Urinary bladder (tissue), 4 donors: ENCODE results near the gene MTSS2. TPM values are rescaled to one million over a fixed set of nuclear protein-coding genes. Genes with fewer than 3 reads are reported as not detected.

ENCODE experiments used
- DNase-seq: peaks from one replicate; pipeline ENCODE4 v3.0.0-alpha.2; 2015; ENCODE audit errors: extremely low spot score
- H3K27ac ChIP-seq: one replicate; pipeline ENCODE4 v1.5.1; 2013; ENCODE audit warnings: low read depth, mild to moderate bottlenecking, moderate library complexity
- H3K36me3 ChIP-seq: one replicate; pipeline ENCODE4 v1.6.1; 2013; ENCODE audit warnings: mild to moderate bottlenecking, moderate library complexity; ENCODE audit not compliant: insufficient read depth
- H3K4me1 ChIP-seq: one replicate; pipeline ENCODE4 v1.6.1; 2013; ENCODE audit warnings: mild to moderate bottlenecking, moderate library complexity; ENCODE audit not compliant: insufficient read depth
- H3K4me3 ChIP-seq: one replicate; pipeline ENCODE4 v1.5.1; 2013; ENCODE audit warnings: low read depth, low read length
- WGBS: extraction: QIAGEN DNeasy Blood & Tissue Kit; methylation state at CpG from one replicate; pipeline ENCODE4 v1.1.7; 2013; 5-methylcytosine and 5-hydroxymethylcytosine counted together
- polyA plus RNA-seq: library from polyadenylated mRNA; stranded (reverse); fragments of 200-250 nt; gene quantifications from one replicate; pipeline ENCODE4 v1.2.3, GENCODE V29; 2013
- total RNA-seq: library from RNA; depleted of rRNA; stranded (reverse); fragments of >200 nt; gene quantifications from one replicate; pipeline ENCODE4 v1.2.3, GENCODE V29; 2014
- donor health status: healthy with polysubstance abuse.
- donor health status: healthy.

Gene MTSS2
- total and polyA plus RNA-seq, 2 donors = 29.3 to 82.0 TPM

- no peak for DNase-seq
- Histone ChIP-seq H3K27ac (peak overlapping the region; percentile 69), H3K4me1 (no peaks in the 10 kb centered on the region), H3K4me3 (no peak overlapping the region), H3K36me3 (no peaks in the 10 kb centered on the region)
- 77% methylated on average over 30 of the region's 30 CpGs for WGBS
Observed at GRCh38 chr16:70700101-70701020, 14.5 kb upstream of the MTSS2 start.

GRCh38 chr16:70699696-70700095 is 13.8 kb upstream of the MTSS2 start:
- Histone ChIP-seq H3K27ac (peak overlapping the region; percentile 40), H3K4me3 (no peak overlapping the region), H3K4me1 (no peaks in the 10 kb centered on the region), H3K36me3 (no peaks in the 10 kb centered on the region)
- DNase-seq = no peak
- WGBS = 86% methylated on average over 17 of the region's 17 CpGs

- WGBS = 90% methylated on average over 10 of the region's 10 CpGs
- Histone ChIP-seq H3K4me3 (no peak overlapping the region), H3K27ac (no peak overlapping the region), H3K36me3 (no peaks in the 10 kb centered on the region), H3K4me1 (no peaks in the 10 kb centered on the region)
- DNase-seq = no peak
Observed at GRCh38 chr16:70698901-70699300, 13.0 kb upstream of the MTSS2 start.

GRCh38 chr16:70697594-70698170 is 11.8 kb upstream of the MTSS2 start:
- Histone ChIP-seq H3K36me3 (no peaks in the 10 kb centered on the region), H3K4me3 (no peak overlapping the region), H3K27ac (peak overlapping the region; percentile 84), H3K4me1 (no peaks in the 10 kb centered on the region)
- DNase-seq = no peak
- 54% methylated on average over 14 of the region's 14 CpGs for WGBS

- no peaks in the 10 kb centered on the region for H3K36me3 ChIP-seq
- no peaks in the 10 kb centered on the region for H3K4me1 ChIP-seq
- WGBS = 69% methylated on average over 19 of the region's 19 CpGs
- H3K27ac ChIP-seq = peak overlapping the region; percentile 84
- DNase-seq = no peak
- H3K4me3 ChIP-seq = no peak overlapping the region
Observed at GRCh38 chr16:70696952-70697593, 11.2 kb upstream of the MTSS2 start.

- Histone ChIP-seq H3K36me3 (no peaks in the 10 kb centered on the region), H3K4me1 (no peaks in the 10 kb centered on the region), H3K27ac (peak overlapping the region; percentile 61), H3K4me3 (no peak overlapping the region)
- WGBS = 93% methylated on average over 8 of the region's 8 CpGs
- DNase-seq = no peak
Observed at GRCh38 chr16:70696355-70696754, 10.5 kb upstream of the MTSS2 start.

GRCh38 chr16:70695331-70696070 is 9.6 kb upstream of the MTSS2 start:
- H3K4me3 ChIP-seq = no peak overlapping the region

GRCh38 chr16:70694868-70695218 is 9.0 kb upstream of the MTSS2 start:
- no peak overlapping the region for H3K4me3 ChIP-seq
- WGBS = 73% methylated on average over 4 of the region's 4 CpGs
- H3K4me1 ChIP-seq = no peaks in the 10 kb centered on the region
- no peak for DNase-seq
- no peaks in the 10 kb centered on the region for H3K36me3 ChIP-seq
- H3K27ac ChIP-seq = no peak overlapping the region

More at GRCh38 chr16:70695331-70696070, 9.6 kb upstream of the MTSS2 start:
- no peaks in the 10 kb centered on the region for H3K4me1 ChIP-seq
- WGBS = 55% methylated on average over 14 of the region's 14 CpGs
- H3K27ac ChIP-seq = no peak overlapping the region
- no peak for DNase-seq
- H3K36me3 ChIP-seq = no peaks in the 10 kb centered on the region

GRCh38 chr16:70694088-70694867 is 8.4 kb upstream of the MTSS2 start:
- H3K4me3 ChIP-seq = no peak overlapping the region

GRCh38 chr16:70692873-70693671 is 7.2 kb upstream of the MTSS2 start:
- Histone ChIP-seq H3K4me3 (no peak overlapping the region), H3K36me3 (no peaks in the 10 kb centered on the region), H3K4me1 (no peaks in the 10 kb centered on the region), H3K27ac (no peak overlapping the region)
- DNase-seq = no peak
- WGBS = 61% methylated on average over 29 of the region's 29 CpGs

More at GRCh38 chr16:70694088-70694867, 8.4 kb upstream of the MTSS2 start:
- no peak overlapping the region for H3K27ac ChIP-seq
- H3K4me1 ChIP-seq = no peaks in the 10 kb centered on the region
- DNase-seq = no peak
- no peaks in the 10 kb centered on the region for H3K36me3 ChIP-seq
- 65% methylated on average over 17 of the region's 17 CpGs for WGBS

GRCh38 chr16:70692130-70692872 is 6.4 kb upstream of the MTSS2 start:
- no peak overlapping the region for H3K4me3 ChIP-seq
- 52% methylated on average over 14 of the region's 14 CpGs for WGBS
- no peaks in the 10 kb centered on the region for H3K4me1 ChIP-seq

More at GRCh38 chr16:70692130-70692872, 6.4 kb upstream of the MTSS2 start:
- H3K36me3 ChIP-seq = no peaks in the 10 kb centered on the region
- DNase-seq = no peak
- H3K27ac ChIP-seq = peak overlapping the region; percentile 74
